OCI-LY7 (cell line): ENCODE results near the gene CHCHD6.

Source experiments
- CTCF ChIP-seq: fragments of 200-600 bp; sonication (generic); conservative IDR thresholded peaks from 2 replicates; pipeline ENCODE4 v1.5.1; 2014; ENCODE audit warnings: mild to moderate bottlenecking, antibody characterized with exemption, low read length, moderate library complexity, mixed read lengths
- EZH2phosphoT487 ChIP-seq: fragments of 200-600 bp; sonication (generic); IDR thresholded peaks from 2 replicates; pipeline ENCODE4 v1.6.1; 2018; ENCODE audit warnings: low read depth, borderline replicate concordance, mild to moderate bottlenecking, mixed run types, antibody characterized with exemption, low read length, moderate library complexity, mixed read lengths

GRCh38 chr3:126961791-126962461 lies 257.9 kb downstream of the CHCHD6 start:
- TF ChIP-seq CTCF (no peak), EZH2phosphoT487 (no peak)
